GM12865 (cell line): ENCODE data around the gene GLIS1.

Experiments used
- DNase-seq: peaks from one replicate; pipeline ENCODE4 v3.0.0; 2010; ENCODE audit warnings: low read depth
- H3K4me3 ChIP-seq: 2 replicates; pipeline ENCODE4 v1.5.1; 2011; ENCODE audit warnings: mild to moderate bottlenecking, low read depth, low read length, control low read depth
- CTCF ChIP-seq: IDR thresholded peaks from 2 replicates; pipeline ENCODE4 v1.5.1; 2011; ENCODE audit warnings: low read length, control low read depth, low read depth, inconsistent platforms; ENCODE audit not compliant: insufficient read depth; ENCODE audit errors: missing control alignments

The GLIS1 gene

GRCh38 chr1:53583021-53583867 lies 155.7 kb downstream of the GLIS1 start:
- DNase-seq = no peak
- TF ChIP-seq CTCF = no peak
- H3K4me3 ChIP-seq = no peak overlapping the region

GRCh38 chr1:53582211-53583020 lies 156.5 kb downstream of the GLIS1 start:
- no peak for DNase-seq
- no peak overlapping the region for H3K4me3 ChIP-seq
- no peak for TF ChIP-seq CTCF

GRCh38 chr1:53581476-53581875 lies 157.5 kb downstream of the GLIS1 start:
- TF ChIP-seq CTCF = no peak
- no peak overlapping the region for H3K4me3 ChIP-seq
- no peak for DNase-seq

GRCh38 chr1:53580739-53581475 lies 158.1 kb downstream of the GLIS1 start:
- DNase-seq = no peak
- TF ChIP-seq CTCF = no peak
- no peak overlapping the region for H3K4me3 ChIP-seq

- H3K4me3 ChIP-seq = no peak overlapping the region
- TF ChIP-seq CTCF = no peak
- no peak for DNase-seq
Measured at GRCh38 chr1:53580009-53580400, 159.0 kb downstream of the GLIS1 start.

GRCh38 chr1:53579221-53580008 lies 159.5 kb downstream of the GLIS1 start:
- no peak for TF ChIP-seq CTCF
- no peak overlapping the region for H3K4me3 ChIP-seq
- DNase-seq = no peak
